ENCODE data around the gene RAPGEF4.
"Not testable (repeated sequence)": the region's sequence is repeated elsewhere in the genome, so short reads cannot be mapped to it uniquely, and the experiment has no call there.

Gene RAPGEF4

GRCh38 chr2:173033084-173033483 is 297.4 kb downstream of the RAPGEF4 start:
- DNase-seq (ENCODE audit: low read depth) = no peak

- no peak for DNase-seq (ENCODE audit: low read depth)
Measured at GRCh38 chr2:173034143-173034542, 298.5 kb downstream of the RAPGEF4 start.

GRCh38 chr2:173037245-173038120 is 301.8 kb downstream of the RAPGEF4 start:
- DNase-seq (ENCODE audit: low read depth) = no peak

GRCh38 chr2:173038257-173038656 is 302.6 kb downstream of the RAPGEF4 start:
- DNase-seq (ENCODE audit: low read depth) = not testable (repeated sequence)

- DNase-seq (ENCODE audit: low read depth) = no peak
Measured at GRCh38 chr2:173040729-173041128, 305.1 kb downstream of the RAPGEF4 start.

- no peak for DNase-seq (ENCODE audit: low read depth)
Measured at GRCh38 chr2:173043476-173043875, 307.8 kb downstream of the RAPGEF4 start.

- no peak for DNase-seq (ENCODE audit: low read depth)
Measured at GRCh38 chr2:173043897-173044519, 308.4 kb downstream of the RAPGEF4 start.

- DNase-seq (ENCODE audit: low read depth) = no peak
Measured at GRCh38 chr2:173044686-173045085, 309.0 kb downstream of the RAPGEF4 start.

- no peak for DNase-seq (ENCODE audit: low read depth)
Measured at GRCh38 chr2:173045181-173045580, 309.5 kb downstream of the RAPGEF4 start.

GRCh38 chr2:173048522-173048896 is 312.9 kb downstream of the RAPGEF4 start:
- DNase-seq (ENCODE audit: low read depth) = no peak

GRCh38 chr2:173048897-173049661 is 313.4 kb downstream of the RAPGEF4 start:
- DNase-seq (ENCODE audit: low read depth) = no peak

GRCh38 chr2:173049831-173050230 is 314.2 kb downstream of the RAPGEF4 start:
- no peak for DNase-seq (ENCODE audit: low read depth)

- no peak for DNase-seq (ENCODE audit: low read depth)
Measured at GRCh38 chr2:173050684-173051083, 315.0 kb downstream of the RAPGEF4 start.

GRCh38 chr2:173051463-173052215 is 316.0 kb downstream of the RAPGEF4 start:
- no peak for DNase-seq (ENCODE audit: low read depth)

- DNase-seq (ENCODE audit: low read depth) = no peak
Measured at GRCh38 chr2:173053043-173053699, 317.5 kb downstream of the RAPGEF4 start.

- DNase-seq (ENCODE audit: low read depth) = no peak
Measured at GRCh38 chr2:173054466-173054865, 318.8 kb downstream of the RAPGEF4 start.

GRCh38 chr2:173056705-173057364 is 321.2 kb downstream of the RAPGEF4 start:
- DNase-seq (ENCODE audit: low read depth) = no peak

GRCh38 chr2:173058097-173058496 is 322.5 kb downstream of the RAPGEF4 start:
- DNase-seq (ENCODE audit: low read depth) = no peak

GRCh38 chr2:173058673-173059072 is 323.0 kb downstream of the RAPGEF4 start:
- DNase-seq (ENCODE audit: low read depth) = no peak

- DNase-seq (ENCODE audit: low read depth) = no peak
Measured at GRCh38 chr2:173059292-173059691, 323.6 kb downstream of the RAPGEF4 start.

GRCh38 chr2:173059971-173060461 is 324.4 kb downstream of the RAPGEF4 start:
- no peak for DNase-seq (ENCODE audit: low read depth)
